Activated naive CD8-positive, alpha-beta T cell treated with anti-CD3 and anti-CD28 coated beads, Interleukin-2, amount 10 ng/mL, durations not matched to agents 7 days and 5 days (primary cell): ENCODE data around the gene GNG4. TPM values are rescaled to one million over a fixed set of nuclear protein-coding genes. Genes with fewer than 3 reads are reported as not detected.
"Not testable (repeated sequence)": the region's sequence is repeated elsewhere in the genome, so short reads cannot be mapped to it uniquely, and the experiment has no call there.

Source experiments
- ATAC-seq: fragments of 150-1000 bp; cut with Tn5 transposase; one replicate; pipeline ENCODE4 v1.10.0; 2021; ENCODE audit warnings: low read depth, moderate library complexity
- POLR2A ChIA-PET: fragments of 350-600 bp; sonication (Branson Sonifier 250); formaldehyde crosslinking; loops from one replicate; lab custom pipeline; 2021; ENCODE audit warnings: antibody characterized with exemption; lab: Charles Lee
- DNase-seq: peaks from one replicate; pipeline ENCODE4 v3.0.0; 2021
- H3K27ac Mint-ChIP-seq: one replicate; pipeline ENCODE4 v1.8.0; 2022; ENCODE audit warnings: mild to moderate bottlenecking, mixed read lengths
- H3K27me3 Mint-ChIP-seq: one replicate; pipeline ENCODE4 v1.8.0; 2022; ENCODE audit warnings: mild to moderate bottlenecking, moderate library complexity, mixed read lengths
- H3K36me3 Mint-ChIP-seq: one replicate; pipeline ENCODE4 v1.8.0; 2021; ENCODE audit warnings: mild to moderate bottlenecking, mixed read lengths
- H3K4me1 Mint-ChIP-seq: one replicate; pipeline ENCODE4 v1.8.0; 2021; ENCODE audit warnings: mixed read lengths
- H3K4me3 Mint-ChIP-seq: one replicate; pipeline ENCODE4 v1.8.0; 2022; ENCODE audit warnings: mild to moderate bottlenecking, moderate library complexity, mixed read lengths
- H3K9me3 Mint-ChIP-seq: one replicate; pipeline ENCODE4 v1.8.0; 2021; ENCODE audit warnings: mixed read lengths
- total RNA-seq, 2 experiments: library from RNA; stranded (reverse); gene quantifications; one replicate each; pipeline ENCODE4 v1.2.3, GENCODE V29; 2021

Gene GNG4
- total RNA-seq, 2 experiments from 2014 or later: not detected

DNA sequence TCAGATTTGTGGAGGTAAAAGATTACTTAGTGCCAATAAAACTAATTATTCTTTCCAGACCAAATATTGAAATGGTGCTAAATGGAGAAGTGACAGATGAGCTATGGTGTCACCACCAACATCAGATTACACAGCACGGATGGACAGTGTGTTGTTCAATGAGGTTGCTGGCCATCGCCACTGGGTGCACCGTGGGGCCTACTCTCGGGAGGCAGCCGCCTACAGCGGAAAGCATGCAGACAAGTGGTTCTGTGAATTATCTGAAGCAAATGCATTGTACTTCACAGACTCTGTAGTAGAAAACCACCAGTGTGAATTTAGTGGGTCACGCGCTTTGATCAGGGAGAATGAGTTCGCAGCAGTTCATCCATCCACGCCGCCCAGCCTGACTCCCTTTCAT lies 42.3 kb downstream of the GNG4 start:
- peaks cover 8% of the 10 kb centered on the region for H3K27me3 Mint-ChIP-seq
- H3K4me3 Mint-ChIP-seq: no peak overlapping the region
- no peak overlapping the region for H3K27ac Mint-ChIP-seq
- H3K36me3 Mint-ChIP-seq: no peaks in the 10 kb centered on the region
- no peaks in the 10 kb centered on the region for H3K4me1 Mint-ChIP-seq
- DNase-seq (no peak), ATAC-seq (no peak)
- H3K9me3 Mint-ChIP-seq: no peaks in the 10 kb centered on the region
- POLR2A ChIA-PET: no interaction called here

DNA sequence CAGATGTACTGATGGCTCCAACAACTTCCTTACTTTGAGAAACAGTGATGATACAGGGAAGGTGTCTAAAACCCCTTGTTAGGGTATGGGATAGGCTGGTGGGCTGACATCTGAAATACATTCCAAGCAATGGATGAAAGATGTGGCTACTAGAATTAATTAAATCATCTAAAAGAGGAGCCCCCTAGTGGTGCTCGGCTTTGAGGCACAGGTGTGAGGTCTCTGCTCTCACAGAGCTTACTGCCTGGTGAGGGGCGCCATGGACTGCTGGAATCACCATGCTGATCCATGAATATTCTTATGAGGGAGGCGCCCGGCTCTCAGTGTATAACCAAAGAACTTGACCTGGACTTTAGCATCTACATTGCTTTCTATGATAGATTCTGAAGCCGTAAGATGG lies 48.5 kb downstream of the GNG4 start:
- H3K4me1 Mint-ChIP-seq: no peaks in the 10 kb centered on the region
- no peaks in the 10 kb centered on the region for H3K9me3 Mint-ChIP-seq
- no peak overlapping the region for H3K27ac Mint-ChIP-seq
- ATAC-seq (no peak), DNase-seq (no peak)
- no peaks in the 10 kb centered on the region for H3K36me3 Mint-ChIP-seq
- H3K4me3 Mint-ChIP-seq: no peak overlapping the region
- POLR2A ChIA-PET: no interaction called here
- peaks cover 4% of the 10 kb centered on the region for H3K27me3 Mint-ChIP-seq

DNA sequence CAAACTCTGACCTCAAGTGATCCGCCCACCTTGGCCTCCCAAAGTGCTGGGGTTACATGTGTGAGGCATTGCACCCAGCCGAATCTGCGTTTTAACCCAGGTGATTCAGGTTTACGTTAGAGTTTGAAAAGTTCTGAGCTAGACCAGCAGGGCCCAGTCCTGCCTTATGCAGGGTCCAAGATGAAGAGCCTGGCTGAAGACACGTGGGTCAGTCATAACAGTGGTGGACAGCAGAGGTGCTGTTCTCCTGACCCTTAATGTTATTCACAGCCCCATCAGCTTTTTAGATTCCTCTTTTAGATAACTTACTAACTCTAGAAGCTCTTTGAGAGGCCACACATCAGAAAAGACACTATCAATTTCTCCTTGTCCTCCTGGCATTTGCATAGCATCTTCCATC lies 50.0 kb downstream of the GNG4 start:
- Mint-ChIP-seq H3K27me3 (peaks cover 4% of the 10 kb centered on the region), H3K9me3 (no peaks in the 10 kb centered on the region), H3K27ac (no peak overlapping the region), H3K36me3 (no peaks in the 10 kb centered on the region), H3K4me3 (no peak overlapping the region), H3K4me1 (no peaks in the 10 kb centered on the region)
- DNase-seq (no peak), ATAC-seq (no peak)
- POLR2A ChIA-PET: no interaction called here

DNA sequence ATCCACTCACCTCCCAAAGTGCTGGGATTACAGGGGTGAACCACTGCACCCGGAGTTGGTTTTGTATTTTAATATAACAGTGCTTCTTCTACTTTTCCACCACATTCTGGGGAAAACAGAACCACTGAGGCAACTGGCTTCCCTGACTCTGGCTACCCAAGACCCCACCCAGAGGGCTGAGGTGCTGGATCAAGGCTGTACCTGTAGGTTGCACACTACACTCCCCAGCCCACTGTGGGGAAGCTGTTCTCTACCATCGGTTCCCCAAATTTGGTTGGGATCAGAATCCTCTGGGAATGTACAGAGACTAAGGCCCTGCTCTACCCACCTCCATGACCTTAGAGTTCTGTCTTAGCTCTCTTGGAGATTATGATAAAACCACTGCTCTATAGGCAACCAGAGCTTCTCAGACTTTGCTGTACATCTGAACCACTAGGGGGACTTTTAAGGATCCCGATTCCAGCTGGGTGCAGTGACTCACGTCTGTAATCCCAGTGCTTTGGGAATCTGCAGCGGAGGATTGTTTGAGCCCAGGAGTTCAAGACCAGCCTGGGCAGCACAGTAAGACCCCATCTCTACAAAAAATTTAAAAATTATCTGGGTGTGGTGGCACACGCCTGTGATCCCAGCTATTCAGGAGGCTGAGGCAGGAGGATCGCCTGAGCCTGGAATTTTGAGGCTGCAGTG lies 51.6 kb downstream of the GNG4 start:
- H3K9me3 Mint-ChIP-seq: peaks cover 3% of the 10 kb centered on the region
- H3K4me1 Mint-ChIP-seq: peaks cover 8% of the 10 kb centered on the region
- no peaks in the 10 kb centered on the region for H3K36me3 Mint-ChIP-seq
- H3K27me3 Mint-ChIP-seq: peaks cover 12% of the 10 kb centered on the region
- H3K27ac Mint-ChIP-seq: no peak overlapping the region
- ATAC-seq (no peak), DNase-seq (no peak)
- no peak overlapping the region for H3K4me3 Mint-ChIP-seq
- POLR2A ChIA-PET: interaction anchor here (0.6 kb wide), 2 partner anchors 44 to 290 kb away, joined by 3 to 6 read pairs; no protein-coding TSS in a partner anchor

DNA sequence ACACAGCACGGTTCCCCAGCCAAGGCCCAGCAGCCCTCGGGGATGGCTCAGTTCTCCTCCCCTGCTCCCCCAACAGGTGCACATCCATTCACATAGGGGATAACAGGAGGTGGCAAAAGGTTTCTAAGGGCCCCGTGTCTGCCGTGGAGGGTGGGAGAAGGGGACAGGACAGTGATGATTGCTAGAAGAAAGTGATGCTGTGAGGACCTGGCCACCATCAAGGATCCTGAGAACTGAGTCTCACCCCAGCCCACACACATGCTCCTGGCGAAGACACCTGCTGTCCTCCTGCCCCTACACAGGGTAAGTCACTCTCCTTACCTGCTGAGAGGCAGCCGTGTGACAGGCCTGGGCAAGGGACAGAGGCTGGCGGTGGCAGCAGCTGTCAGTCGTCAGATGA lies 54.5 kb downstream of the GNG4 start:
- DNase-seq: no peak
- POLR2A ChIA-PET: no interaction called here
- Mint-ChIP-seq H3K27me3 (peaks cover 26% of the 10 kb centered on the region), H3K9me3 (peaks cover 9% of the 10 kb centered on the region), H3K4me1 (peaks cover 8% of the 10 kb centered on the region), H3K36me3 (peaks cover 1% of the 10 kb centered on the region), H3K27ac (no peak overlapping the region), H3K4me3 (no peak overlapping the region)
- ATAC-seq: no peak

DNA sequence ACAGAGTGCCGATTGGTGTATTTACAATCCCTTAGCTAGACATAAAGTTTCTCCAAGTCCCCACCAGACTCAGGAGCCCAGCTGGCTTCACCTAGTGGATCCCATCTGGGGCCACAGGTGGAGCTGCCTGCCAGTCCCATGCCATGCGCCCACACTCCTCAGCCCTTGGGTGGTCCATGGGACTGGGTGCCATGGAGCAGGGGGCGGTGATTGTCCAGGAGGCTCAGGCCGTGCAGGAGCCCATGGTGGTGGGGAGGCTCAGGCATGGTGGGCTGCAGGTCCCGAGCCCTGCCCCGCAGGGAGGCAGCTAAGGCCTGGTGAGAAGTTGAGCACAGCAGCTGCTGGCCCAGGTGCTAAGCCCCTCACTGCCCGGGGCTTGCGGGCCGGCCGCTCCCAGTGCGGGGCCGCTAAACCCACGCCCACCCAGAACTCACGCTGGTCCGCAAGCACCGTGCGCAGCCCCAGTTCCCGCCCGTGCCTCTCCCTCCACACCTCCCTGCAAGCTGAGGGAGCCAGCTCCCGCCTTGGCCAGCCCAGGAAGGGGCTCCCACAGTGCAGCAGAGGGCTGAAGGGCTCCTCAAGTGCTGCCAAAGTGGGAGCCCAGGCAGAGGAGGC lies 55.2 kb downstream of the GNG4 start:
- POLR2A ChIA-PET: interaction anchor here (0.6 kb wide), 1 partner anchor 30 kb away, joined by 3 read pairs; no protein-coding TSS in a partner anchor
- H3K27ac Mint-ChIP-seq, ATAC-seq: not testable (repeated sequence)

DNA sequence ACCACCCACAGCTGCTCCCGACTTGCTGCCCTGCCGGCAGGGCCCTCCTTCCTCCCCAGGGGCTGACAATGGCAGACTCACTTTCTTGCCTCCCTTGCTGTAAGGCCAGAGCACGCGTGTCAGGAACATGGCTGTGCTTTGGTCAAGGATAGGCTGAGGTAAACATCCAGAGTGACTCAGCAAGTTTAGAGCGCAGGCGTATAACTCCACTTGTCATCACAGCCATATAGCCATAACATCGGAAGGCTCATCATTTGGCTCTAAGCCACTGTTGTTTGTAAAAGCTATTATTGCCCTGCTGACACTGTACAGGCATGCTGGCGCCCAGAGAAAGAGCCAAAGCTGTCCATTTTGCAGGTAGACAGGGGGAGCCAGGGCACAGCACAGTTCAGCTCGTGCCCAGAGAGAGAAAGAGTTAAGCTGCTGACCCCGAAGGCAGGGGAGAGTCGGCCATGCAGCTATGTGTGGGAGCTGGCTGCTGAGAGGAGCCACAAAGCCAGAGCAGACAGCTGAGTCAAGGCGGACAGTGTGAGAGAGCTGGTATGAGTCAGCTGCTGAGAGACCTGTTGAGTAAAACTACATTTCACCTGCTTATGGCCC lies 60.6 kb downstream of the GNG4 start:
- H3K27ac Mint-ChIP-seq: no peak overlapping the region
- peaks cover 45% of the 10 kb centered on the region for H3K27me3 Mint-ChIP-seq
- no peak for DNase-seq
- peaks cover 3% of the 10 kb centered on the region for H3K36me3 Mint-ChIP-seq
- no peak overlapping the region for H3K4me3 Mint-ChIP-seq
- H3K9me3 Mint-ChIP-seq: peaks cover 23% of the 10 kb centered on the region
- ATAC-seq: no peak
- H3K4me1 Mint-ChIP-seq: peaks cover 6% of the 10 kb centered on the region
- POLR2A ChIA-PET: no interaction called here

More for the DNA sequence above, 55.2 kb downstream of the GNG4 start:
- not testable (repeated sequence) for H3K36me3 Mint-ChIP-seq, DNase-seq, H3K4me1 Mint-ChIP-seq, H3K4me3 Mint-ChIP-seq
- Mint-ChIP-seq H3K27me3 (peaks cover 26% of the 10 kb centered on the region), H3K9me3 (peaks cover 14% of the 10 kb centered on the region)

DNA sequence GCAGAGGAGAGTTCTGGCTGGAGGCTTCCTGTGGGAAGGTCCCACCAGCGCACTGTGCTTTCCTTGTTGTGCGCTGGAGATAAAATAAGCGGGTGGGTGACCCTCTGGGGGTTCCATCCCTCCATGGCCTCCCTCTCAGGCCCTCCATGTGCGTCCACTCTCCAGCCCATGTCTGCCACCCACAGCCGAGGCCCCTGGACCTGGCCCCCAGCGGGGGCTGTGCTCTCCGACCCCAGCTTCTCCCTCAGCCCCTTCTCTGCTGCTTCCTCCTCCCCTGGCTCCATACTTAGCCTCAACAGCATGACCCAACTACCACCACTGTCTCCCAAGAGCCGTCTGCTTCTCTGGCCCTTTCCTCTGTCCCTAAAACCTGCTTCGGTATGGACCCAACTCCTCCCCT lies 61.4 kb downstream of the GNG4 start:
- H3K36me3 Mint-ChIP-seq: peaks cover 3% of the 10 kb centered on the region
- no peak overlapping the region for H3K27ac Mint-ChIP-seq
- peaks cover 46% of the 10 kb centered on the region for H3K27me3 Mint-ChIP-seq
- H3K4me1 Mint-ChIP-seq: no peaks in the 10 kb centered on the region
- no peak overlapping the region for H3K4me3 Mint-ChIP-seq
- DNase-seq (no peak), ATAC-seq (no peak)
- H3K9me3 Mint-ChIP-seq: peaks cover 21% of the 10 kb centered on the region
- POLR2A ChIA-PET: no interaction called here

DNA sequence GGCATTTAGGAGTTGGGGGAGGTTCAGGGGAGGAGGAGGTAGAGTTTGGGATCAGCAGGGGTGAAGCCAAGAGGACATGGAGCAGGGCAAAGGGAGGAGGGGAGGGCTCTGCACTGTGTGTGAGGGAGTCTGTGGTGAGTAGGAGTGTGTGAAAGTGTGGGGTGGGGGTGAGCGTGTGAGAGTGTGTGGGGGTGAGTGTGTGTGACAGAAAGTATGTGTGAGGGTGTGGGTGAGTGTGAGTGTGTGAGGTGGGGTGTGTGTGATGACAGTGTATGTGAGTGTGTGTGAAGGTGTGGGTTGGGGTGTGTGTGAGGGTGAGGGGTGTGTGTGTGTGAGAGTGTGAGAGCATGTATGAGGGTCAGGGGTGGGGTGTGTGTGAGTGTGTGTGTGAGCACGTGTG lies 62.6 kb downstream of the GNG4 start:
- Mint-ChIP-seq H3K27me3 (peaks cover 38% of the 10 kb centered on the region), H3K9me3 (peaks cover 19% of the 10 kb centered on the region), H3K27ac (no peak overlapping the region), H3K36me3 (peaks cover 3% of the 10 kb centered on the region), H3K4me1 (no peaks in the 10 kb centered on the region), H3K4me3 (no peak overlapping the region)
- ATAC-seq (no peak), DNase-seq (no peak)
- POLR2A ChIA-PET: no interaction called here

DNA sequence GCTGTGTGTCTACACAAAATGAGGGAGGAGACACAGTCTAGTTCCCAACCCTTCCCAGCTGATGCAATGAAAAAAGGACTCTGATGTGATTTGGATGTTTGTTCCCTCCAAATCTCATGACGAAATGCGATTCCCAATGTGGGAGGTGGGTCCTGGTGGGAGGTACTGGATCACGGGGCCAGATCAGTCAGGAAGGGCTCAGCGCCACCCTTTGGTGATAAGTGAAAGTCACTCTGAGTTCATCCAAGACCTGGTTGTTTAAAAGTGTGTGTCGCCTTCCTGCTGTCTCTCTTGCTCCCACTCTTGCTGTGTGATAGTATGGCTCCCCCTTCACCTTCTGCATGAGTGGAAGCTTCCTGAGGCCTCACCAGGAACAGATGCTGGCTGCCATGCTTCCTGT lies 63.2 kb downstream of the GNG4 start:
- POLR2A ChIA-PET: no interaction called here

DNA sequence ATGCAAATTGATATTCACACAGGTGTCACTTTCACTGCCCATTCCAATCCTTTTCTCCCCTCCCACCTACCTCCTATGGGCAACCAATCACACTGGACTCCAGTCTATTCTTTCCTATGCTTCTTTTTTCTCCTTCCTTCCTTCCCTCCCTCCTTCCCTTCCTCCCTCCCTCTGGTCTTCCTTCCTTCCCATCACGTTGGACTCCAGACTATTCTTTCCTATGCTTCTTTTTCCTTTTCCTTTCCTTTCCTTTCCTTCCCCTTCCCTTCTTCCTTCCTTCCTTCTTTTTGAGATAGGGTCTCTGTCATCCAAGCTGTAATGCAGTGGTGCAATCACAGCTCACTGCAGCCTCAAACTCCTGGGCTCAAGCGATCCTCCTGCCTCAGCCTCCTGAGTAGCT lies 64.6 kb downstream of the GNG4 start:
- H3K9me3 Mint-ChIP-seq: peaks cover 15% of the 10 kb centered on the region
- peaks cover 31% of the 10 kb centered on the region for H3K27me3 Mint-ChIP-seq
- no peak overlapping the region for H3K4me3 Mint-ChIP-seq
- no peak for DNase-seq
- H3K4me1 Mint-ChIP-seq: no peaks in the 10 kb centered on the region
- POLR2A ChIA-PET: no interaction called here
- H3K27ac Mint-ChIP-seq: no peak overlapping the region
- no peak for ATAC-seq
- peaks cover 1% of the 10 kb centered on the region for H3K36me3 Mint-ChIP-seq

More for the DNA sequence above, 63.2 kb downstream of the GNG4 start:
- ATAC-seq (no peak), DNase-seq (no peak)
- Mint-ChIP-seq H3K27ac (no peak overlapping the region), H3K27me3 (peaks cover 34% of the 10 kb centered on the region), H3K4me3 (no peak overlapping the region), H3K9me3 (peaks cover 19% of the 10 kb centered on the region), H3K4me1 (no peaks in the 10 kb centered on the region), H3K36me3 (peaks cover 3% of the 10 kb centered on the region)

DNA sequence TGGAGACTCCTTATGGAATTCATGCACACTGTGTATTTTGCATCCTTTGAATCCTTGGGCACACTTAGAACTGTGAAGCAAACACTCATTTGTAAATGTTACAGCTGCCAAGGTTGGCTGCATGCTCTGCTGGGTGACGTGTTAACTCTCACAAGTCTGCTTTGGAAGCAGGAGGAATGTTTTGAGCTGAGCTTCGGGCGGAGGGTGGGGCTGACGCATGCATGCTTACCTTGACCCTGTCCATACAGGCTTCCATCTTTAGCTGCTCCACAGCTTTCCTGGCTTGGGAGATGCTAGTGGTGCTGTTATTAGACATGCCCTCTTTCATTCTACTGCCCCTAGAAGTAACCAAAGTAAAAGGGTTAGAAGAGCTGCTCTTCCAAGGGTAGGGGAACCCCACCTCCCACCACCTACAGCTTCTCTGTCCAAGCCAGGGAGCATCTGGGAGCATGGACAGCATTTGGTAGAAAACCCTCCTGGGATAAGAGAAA lies 66.0 kb downstream of the GNG4 start:
- ATAC-seq (no peak), DNase-seq (no peak)
- Mint-ChIP-seq H3K4me1 (no peaks in the 10 kb centered on the region), H3K9me3 (peaks cover 4% of the 10 kb centered on the region), H3K27me3 (peaks cover 31% of the 10 kb centered on the region), H3K27ac (no peak overlapping the region), H3K4me3 (no peak overlapping the region), H3K36me3 (no peaks in the 10 kb centered on the region)
- POLR2A ChIA-PET: no interaction called here

DNA sequence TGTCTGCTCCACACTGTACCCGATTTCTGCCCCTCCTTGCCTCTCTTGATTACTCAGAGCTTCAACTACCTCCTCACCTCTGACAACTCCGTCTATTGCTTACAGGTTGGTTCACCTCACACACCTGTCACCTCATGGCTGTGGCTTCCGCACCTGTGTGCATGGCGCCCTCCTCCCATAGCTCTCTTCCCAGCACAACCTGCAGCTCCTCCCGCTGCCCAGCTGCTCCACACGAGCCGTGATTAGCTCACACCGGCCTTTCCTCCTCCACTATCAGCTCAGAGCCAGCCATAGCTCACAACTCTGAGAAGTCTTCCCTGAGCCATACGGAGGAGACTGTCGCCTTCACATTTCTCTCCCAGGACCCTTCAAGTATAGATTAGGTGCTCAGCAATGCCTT lies 67.5 kb downstream of the GNG4 start:
- DNase-seq: no peak
- no peak overlapping the region for H3K27ac Mint-ChIP-seq
- POLR2A ChIA-PET: no interaction called here

DNA sequence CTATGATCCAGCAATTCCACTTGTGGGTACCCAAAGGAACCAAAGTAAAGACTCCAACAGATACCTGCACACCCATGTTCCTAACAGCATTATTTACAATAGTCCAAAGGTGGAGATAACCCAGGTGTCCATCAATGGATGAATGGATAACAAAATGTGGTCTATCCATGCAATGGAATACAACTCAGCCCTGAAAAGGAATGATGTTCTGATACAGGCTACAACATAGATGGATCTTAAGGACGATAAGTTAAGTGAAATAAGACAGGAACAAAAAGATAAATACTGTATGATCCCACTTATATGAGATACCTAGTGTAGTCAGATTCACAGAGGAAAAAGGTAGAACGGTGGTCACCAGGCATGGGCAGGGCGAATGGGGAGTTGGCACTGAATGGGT lies 69.7 kb downstream of the GNG4 start:
- Mint-ChIP-seq H3K27ac (no peak overlapping the region), H3K4me1 (no peaks in the 10 kb centered on the region), H3K9me3 (peaks cover 1% of the 10 kb centered on the region), H3K27me3 (peaks cover 21% of the 10 kb centered on the region), H3K36me3 (no peaks in the 10 kb centered on the region), H3K4me3 (no peak overlapping the region)
- DNase-seq (no peak), ATAC-seq (no peak)
- POLR2A ChIA-PET: no interaction called here

More for the DNA sequence above, 67.5 kb downstream of the GNG4 start:
- peaks cover 31% of the 10 kb centered on the region for H3K27me3 Mint-ChIP-seq
- no peak overlapping the region for H3K4me3 Mint-ChIP-seq
- H3K9me3 Mint-ChIP-seq: peaks cover 1% of the 10 kb centered on the region
- no peaks in the 10 kb centered on the region for H3K36me3 Mint-ChIP-seq
- ATAC-seq: no peak
- no peaks in the 10 kb centered on the region for H3K4me1 Mint-ChIP-seq
